Tibial nerve (tissue), 4 donors: ENCODE results near the gene CDC42SE2. TPM values are rescaled to one million over a fixed set of nuclear protein-coding genes. Genes with fewer than 3 reads are reported as not detected.
"Not testable (repeated sequence)": the region's sequence is repeated elsewhere in the genome, so short reads cannot be mapped to it uniquely, and the experiment has no call there.

ENCODE experiments used
- DNase-seq, 2 donors: peaks; one replicate each; pipeline ENCODE4 v3.0.0-alpha.2; 2019; ENCODE audit warnings: low spot score in 2 of 2
- H3K27ac ChIP-seq, 4 donors: fragments of 200-600 bp; sonication (generic) in 3 of 4; one replicate each; pipeline ENCODE4 v1.5.1; 2017 to 2019; ENCODE audit warnings: mild to moderate bottlenecking in 1 of 4
- H3K27me3 ChIP-seq, 2 donors: fragments of 200-600 bp; sonication (generic) in 1 of 2; one replicate each; pipeline versions ENCODE4 v1.5.1 to v1.6.0; 2017 to 2019
- H3K36me3 ChIP-seq, 3 donors: fragments of 200-600 bp; sonication (generic); one replicate each; pipeline ENCODE4 v1.5.1; 2018 to 2019
- H3K4me1 ChIP-seq, 4 donors: fragments of 200-600 bp; sonication (generic) in 3 of 4; one replicate each; pipeline ENCODE4 v1.5.1; 2017 to 2019
- H3K4me3 ChIP-seq, 4 donors: fragments of 200-600 bp; sonication (generic) in 3 of 4; one replicate each; pipeline ENCODE4 v1.5.1; 2017 to 2019; ENCODE audit warnings: mild to moderate bottlenecking in 1 of 4, moderate library complexity in 1 of 4
- H3K9me3 ChIP-seq, 4 donors: fragments of 200-600 bp; sonication (generic) in 3 of 4; one replicate each; pipeline ENCODE4 v1.5.1; 2017 to 2019
- CTCF ChIP-seq, 5 experiments: fragments of 200-600 bp in 3 of 5; fragments of 450-650 bp in 2 of 5; sonication (generic) in 3 of 5; IDR thresholded peaks; one replicate each; pipeline ENCODE4 v1.5.1; 2016 to 2019; ENCODE audit warnings: antibody characterized with exemption in 5 of 5, mild to moderate bottlenecking in 3 of 5, moderate library complexity in 2 of 5
- EP300 ChIP-seq, 2 donors: sonication (generic); formaldehyde crosslinking; IDR thresholded peaks; one replicate each; pipeline ENCODE4 v1.6.1; 2017; ENCODE audit warnings: antibody characterized with exemption in 2 of 2, mild to moderate bottlenecking in 1 of 2
- POLR2A ChIP-seq, 2 donors: fragments of 450-650 bp; IDR thresholded peaks; one replicate each; pipeline ENCODE4 v1.6.1; 2017; ENCODE audit warnings: antibody characterized with exemption in 2 of 2, mild to moderate bottlenecking in 2 of 2, moderate library complexity in 2 of 2
- WGBS, 2 donors: methylation state at CpG; one replicate each; pipeline ENCODE4 v1.1.5; 2018; 5-methylcytosine and 5-hydroxymethylcytosine counted together
- total RNA-seq, 4 donors: library from RNA; depleted of rRNA; stranded (reverse); fragments of >200 nt; gene quantifications; one replicate each; pipeline ENCODE4 v1.1.0, GENCODE V29; 2016

Gene CDC42SE2
- total RNA-seq, 4 donors from 2014 or later: 23.1 to 31.8 (median 28.0) TPM

- Histone ChIP-seq H3K27ac (peak overlapping the region in 1 of 4 donors; percentile 37), H3K4me1 (peaks cover 0 to 27% (median 15%) of the 10 kb centered on the region in 4 donors), H3K9me3 (no peaks in the 10 kb centered on the region), H3K27me3 (no peaks in the 10 kb centered on the region), H3K4me3 (no peak overlapping the region), H3K36me3 (peaks cover 0 to 10% (median 0%) of the 10 kb centered on the region in 3 donors)
- DNase-seq: peak in 1 of 2 donors; percentile 14
- no peak for TF ChIP-seq POLR2A (IDR thresholded peaks at IDR 0.05)
- no peak for TF ChIP-seq CTCF (IDR thresholded peaks at IDR 0.05)
- no peak for TF ChIP-seq EP300 (IDR thresholded peaks at IDR 0.05)
- WGBS, 2 donors: 11 to 13% methylated on average over 1 of the region's 1 CpG
Measured at GRCh38 chr5:131324303-131324702, 60.5 kb downstream of the CDC42SE2 start.

- WGBS, 2 donors: 96 to 97% methylated on average over 3 of the region's 3 CpGs
- H3K9me3 ChIP-seq: no peaks in the 10 kb centered on the region
- no peak for TF ChIP-seq EP300 (IDR thresholded peaks at IDR 0.05)
- no peak for TF ChIP-seq POLR2A (IDR thresholded peaks at IDR 0.05)
- TF ChIP-seq CTCF (IDR thresholded peaks at IDR 0.05): no peak
- H3K27ac ChIP-seq: no peak overlapping the region
- peaks cover 0 to 24% (median 15%) of the 10 kb centered on the region in 4 donors for H3K4me1 ChIP-seq
- DNase-seq: no peak
- H3K36me3 ChIP-seq: no peaks in the 10 kb centered on the region
- no peak overlapping the region for H3K4me3 ChIP-seq
- no peaks in the 10 kb centered on the region for H3K27me3 ChIP-seq
Measured at GRCh38 chr5:131328536-131329285, 64.9 kb downstream of the CDC42SE2 start.

- DNase-seq: no peak
- TF ChIP-seq EP300 (IDR thresholded peaks at IDR 0.05) (no peak), CTCF (IDR thresholded peaks at IDR 0.05) (no peak), POLR2A (IDR thresholded peaks at IDR 0.05) (no peak)
- H3K9me3 ChIP-seq: no peaks in the 10 kb centered on the region
- no peak overlapping the region for H3K27ac ChIP-seq
- H3K4me1 ChIP-seq: peaks cover 0 to 19% (median 12%) of the 10 kb centered on the region in 4 donors
- no peaks in the 10 kb centered on the region for H3K36me3 ChIP-seq
- H3K4me3 ChIP-seq: no peak overlapping the region
- H3K27me3 ChIP-seq: no peaks in the 10 kb centered on the region
- WGBS, 2 donors: 67 to 71% methylated on average over 2 of the region's 2 CpGs
Measured at GRCh38 chr5:131329286-131329560, 65.4 kb downstream of the CDC42SE2 start.

- Histone ChIP-seq H3K4me1 (peaks cover 0 to 11% (median 5%) of the 10 kb centered on the region in 4 donors), H3K36me3 (no peaks in the 10 kb centered on the region), H3K27me3 (no peaks in the 10 kb centered on the region), H3K27ac (no peak overlapping the region), H3K4me3 (no peak overlapping the region), H3K9me3 (no peaks in the 10 kb centered on the region)
- DNase-seq: no peak
- TF ChIP-seq EP300 (IDR thresholded peaks at IDR 0.05) (no peak), CTCF (IDR thresholded peaks at IDR 0.05) (no peak), POLR2A (IDR thresholded peaks at IDR 0.05) (no peak)
- 89 to 91% methylated on average over 5 of the region's 5 CpGs for WGBS, 2 donors
Measured at GRCh38 chr5:131330031-131330430, 66.2 kb downstream of the CDC42SE2 start.

- H3K4me1 ChIP-seq: not testable (repeated sequence)
- peaks cover 0 to 10% (median 0%) of the 10 kb centered on the region in 3 donors for H3K36me3 ChIP-seq
- 94 to 95% methylated on average over 4 of the region's 4 CpGs for WGBS, 2 donors
Measured at GRCh38 chr5:131335756-131336155, 71.9 kb downstream of the CDC42SE2 start.

GRCh38 chr5:131336801-131337200 is 72.9 kb downstream of the CDC42SE2 start:
- not testable (repeated sequence) for DNase-seq, H3K27me3 ChIP-seq, H3K4me1 ChIP-seq, H3K27ac ChIP-seq, H3K4me3 ChIP-seq
- peaks cover 0 to 10% (median 0%) of the 10 kb centered on the region in 3 donors for H3K36me3 ChIP-seq
- peaks cover 0 to 16% (median 0%) of the 10 kb centered on the region in 4 donors for H3K9me3 ChIP-seq
- WGBS, 2 donors: 97 to 98% methylated on average over 12 of the region's 12 CpGs

More at GRCh38 chr5:131335756-131336155, 71.9 kb downstream of the CDC42SE2 start:
- H3K27ac ChIP-seq, DNase-seq, H3K27me3 ChIP-seq, H3K4me3 ChIP-seq: not testable (repeated sequence)
- peaks cover 0 to 16% (median 0%) of the 10 kb centered on the region in 4 donors for H3K9me3 ChIP-seq

GRCh38 chr5:131337240-131338050 is 73.6 kb downstream of the CDC42SE2 start:
- not testable (repeated sequence) for H3K27ac ChIP-seq

More at GRCh38 chr5:131337240-131338050, 73.6 kb downstream of the CDC42SE2 start:
- H3K27me3 ChIP-seq, DNase-seq, H3K4me1 ChIP-seq, H3K4me3 ChIP-seq: not testable (repeated sequence)
- Histone ChIP-seq H3K36me3 (peaks cover 0 to 10% (median 0%) of the 10 kb centered on the region in 3 donors), H3K9me3 (peaks cover 0 to 16% (median 0%) of the 10 kb centered on the region in 4 donors)
- WGBS, 2 donors: 98 to 99% methylated on average over 26 to 27 of the region's 27 CpGs
